ENCODE data around the gene ZNF397.

DNA sequence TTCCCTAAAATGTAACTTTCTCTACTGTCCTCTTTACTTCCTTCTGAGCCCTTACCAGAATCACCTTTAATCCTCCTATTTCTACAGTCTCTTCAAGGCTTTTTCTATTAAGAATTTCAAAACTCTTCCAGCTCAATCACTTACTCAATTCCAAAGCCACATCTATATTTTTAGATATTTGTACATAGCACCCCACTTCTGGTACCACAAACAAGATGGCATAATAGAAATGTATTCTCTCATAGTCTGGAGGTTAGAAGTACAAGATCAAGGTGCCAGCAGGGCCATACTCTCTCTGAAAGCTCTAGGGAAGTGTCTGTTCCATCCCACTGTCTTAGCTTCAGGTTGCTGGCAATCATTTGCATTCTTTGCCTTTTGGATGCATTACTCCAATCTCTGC lies 38.1 kb downstream of the ZNF397 start:
- TF ChIP-seq, protein P1, sequence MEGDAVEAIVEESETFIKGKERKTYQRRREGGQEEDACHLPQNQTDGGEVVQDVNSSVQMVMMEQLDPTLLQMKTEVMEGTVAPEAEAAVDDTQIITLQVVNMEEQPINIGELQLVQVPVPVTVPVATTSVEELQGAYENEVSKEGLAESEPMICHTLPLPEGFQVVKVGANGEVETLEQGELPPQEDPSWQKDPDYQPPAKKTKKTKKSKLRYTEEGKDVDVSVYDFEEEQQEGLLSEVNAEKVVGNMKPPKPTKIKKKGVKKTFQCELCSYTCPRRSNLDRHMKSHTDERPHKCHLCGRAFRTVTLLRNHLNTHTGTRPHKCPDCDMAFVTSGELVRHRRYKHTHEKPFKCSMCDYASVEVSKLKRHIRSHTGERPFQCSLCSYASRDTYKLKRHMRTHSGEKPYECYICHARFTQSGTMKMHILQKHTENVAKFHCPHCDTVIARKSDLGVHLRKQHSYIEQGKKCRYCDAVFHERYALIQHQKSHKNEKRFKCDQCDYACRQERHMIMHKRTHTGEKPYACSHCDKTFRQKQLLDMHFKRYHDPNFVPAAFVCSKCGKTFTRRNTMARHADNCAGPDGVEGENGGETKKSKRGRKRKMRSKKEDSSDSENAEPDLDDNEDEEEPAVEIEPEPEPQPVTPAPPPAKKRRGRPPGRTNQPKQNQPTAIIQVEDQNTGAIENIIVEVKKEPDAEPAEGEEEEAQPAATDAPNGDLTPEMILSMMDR (IDR thresholded peaks at IDR 0.05; ENCODE audit: poor library complexity) = no peak
- TF ChIP-seq EZH2 (IDR thresholded peaks at IDR 0.05; ENCODE audit: borderline replicate concordance) = no peak

Measured in hepatocyte (in vitro differentiated cells).